Endothelial cell of umbilical vein (primary cell): Measurements from ENCODE around the gene UVSSA.

Experiments used
- CTCF ChIP-seq, 2 donors: IDR thresholded peaks; 1 replicate in 1 of 2; 2 replicates in 1 of 2; pipeline ENCODE4 v1.5.1; 2011; ENCODE audit warnings: low read length in 2 of 2, mild to moderate bottlenecking in 2 of 2, moderate library complexity in 2 of 2, control low read depth in 1 of 2, inconsistent platforms in 1 of 2, low read depth in 1 of 2; ENCODE audit not compliant: insufficient read depth in 1 of 2; ENCODE audit errors: extremely low read depth in 1 of 2
- EZH2 ChIP-seq: IDR thresholded peaks from 2 replicates; pipeline ENCODE4 v1.6.1; 2012; ENCODE audit warnings: borderline replicate concordance, low read depth, mild to moderate bottlenecking, moderate library complexity, low read length, inconsistent platforms; ENCODE audit not compliant: severe bottlenecking
- FOS ChIP-seq: IDR thresholded peaks from 2 replicates; pipeline ENCODE4 v1.6.1; 2011; ENCODE audit warnings: mild to moderate bottlenecking, low read length, moderate library complexity, borderline replicate concordance; ENCODE audit not compliant: insufficient read depth

GRCh38 chr4:1359144-1359501 lies 12.1 kb downstream of the UVSSA start:
- TF ChIP-seq CTCF (IDR thresholded peaks at IDR 0.05; ENCODE audit: extremely low read depth in 1 of 2, insufficient read depth in 1 of 2, low read depth in 1 of 2, low read length in 2 of 2) (no peak), FOS (no peak), EZH2 (no peak)
